IPS-20b (cell line): ENCODE results near the gene RPRD2.

Experiments
- H3K27ac ChIP-seq: one replicate; pipeline ENCODE4 v1.5.1; 2013; ENCODE audit warnings: low read length
- H3K27me3 ChIP-seq: 2 replicates; pipeline ENCODE4 v1.6.1; 2013; ENCODE audit warnings: mild to moderate bottlenecking, low read length, inconsistent platforms; ENCODE audit not compliant: insufficient read depth
- H3K36me3 ChIP-seq: 2 replicates; pipeline ENCODE4 v1.6.1; 2013; ENCODE audit warnings: low read depth, mild to moderate bottlenecking, inconsistent platforms, low read length, moderate library complexity; ENCODE audit not compliant: insufficient read depth
- H3K4me1 ChIP-seq: 2 replicates; pipeline ENCODE4 v1.6.1; 2013; ENCODE audit warnings: mild to moderate bottlenecking, control low read depth, inconsistent platforms, low read length, moderate library complexity; ENCODE audit not compliant: insufficient read depth
- H3K4me3 ChIP-seq: 2 replicates; pipeline ENCODE4 v1.5.1; 2013; ENCODE audit warnings: mild to moderate bottlenecking, low read length, inconsistent platforms
- H3K9ac ChIP-seq: 2 replicates; pipeline ENCODE4 v1.6.1; 2013; ENCODE audit warnings: low read depth, mild to moderate bottlenecking, inconsistent platforms, low read length, moderate library complexity
- H3K9me3 ChIP-seq: 2 replicates; pipeline ENCODE4 v1.6.1; 2013; ENCODE audit warnings: mild to moderate bottlenecking, low read depth, low read length, inconsistent platforms; ENCODE audit not compliant: insufficient read depth

Gene RPRD2

GRCh38 chr1:150420560-150421265 lies 56.8 kb downstream of the RPRD2 start:
- H3K4me1 ChIP-seq: no peaks in the 10 kb centered on the region
- H3K4me3 ChIP-seq: no peak overlapping the region
- no peak overlapping the region for H3K9ac ChIP-seq
- H3K9me3 ChIP-seq: no peaks in the 10 kb centered on the region
- no peaks in the 10 kb centered on the region for H3K27me3 ChIP-seq
- H3K36me3 ChIP-seq: peaks cover 33% of the 10 kb centered on the region
- no peak overlapping the region for H3K27ac ChIP-seq

GRCh38 chr1:150422541-150422940 lies 58.6 kb downstream of the RPRD2 start:
- Histone ChIP-seq H3K4me1 (no peaks in the 10 kb centered on the region), H3K9me3 (no peaks in the 10 kb centered on the region), H3K27me3 (no peaks in the 10 kb centered on the region), H3K4me3 (no peak overlapping the region), H3K36me3 (peaks cover 27% of the 10 kb centered on the region), H3K9ac (no peak overlapping the region), H3K27ac (no peak overlapping the region)

- Histone ChIP-seq H3K36me3 (no peaks in the 10 kb centered on the region), H3K9me3 (no peaks in the 10 kb centered on the region), H3K4me3 (no peak overlapping the region), H3K27ac (no peak overlapping the region), H3K4me1 (peaks cover 6% of the 10 kb centered on the region), H3K9ac (no peak overlapping the region), H3K27me3 (no peaks in the 10 kb centered on the region)
Measured at GRCh38 chr1:150429805-150430204, 65.9 kb downstream of the RPRD2 start.

- no peaks in the 10 kb centered on the region for H3K27me3 ChIP-seq
- no peak overlapping the region for H3K27ac ChIP-seq
- no peaks in the 10 kb centered on the region for H3K9me3 ChIP-seq
- H3K36me3 ChIP-seq: peaks cover 56% of the 10 kb centered on the region
- H3K4me3 ChIP-seq: no peak overlapping the region
- H3K9ac ChIP-seq: no peak overlapping the region
- no peaks in the 10 kb centered on the region for H3K4me1 ChIP-seq
Measured at GRCh38 chr1:150441121-150441520, 77.2 kb downstream of the RPRD2 start.

- H3K9ac ChIP-seq: no peak overlapping the region
- no peak overlapping the region for H3K27ac ChIP-seq
- H3K36me3 ChIP-seq: peaks cover 82% of the 10 kb centered on the region
- no peak overlapping the region for H3K4me3 ChIP-seq
- H3K9me3 ChIP-seq: no peaks in the 10 kb centered on the region
- H3K4me1 ChIP-seq: no peaks in the 10 kb centered on the region
- H3K27me3 ChIP-seq: no peaks in the 10 kb centered on the region
Measured at GRCh38 chr1:150444232-150444631, 80.3 kb downstream of the RPRD2 start.

GRCh38 chr1:150456146-150456647 lies 92.2 kb downstream of the RPRD2 start:
- Histone ChIP-seq H3K4me3 (no peak overlapping the region), H3K9ac (no peak overlapping the region), H3K27ac (no peak overlapping the region), H3K9me3 (no peaks in the 10 kb centered on the region), H3K4me1 (no peaks in the 10 kb centered on the region), H3K36me3 (peaks cover 40% of the 10 kb centered on the region), H3K27me3 (no peaks in the 10 kb centered on the region)

- H3K9ac ChIP-seq: no peak overlapping the region
- H3K4me1 ChIP-seq: no peaks in the 10 kb centered on the region
- H3K36me3 ChIP-seq: peaks cover 63% of the 10 kb centered on the region
- H3K27me3 ChIP-seq: no peaks in the 10 kb centered on the region
- no peaks in the 10 kb centered on the region for H3K9me3 ChIP-seq
- H3K4me3 ChIP-seq: no peak overlapping the region
- H3K27ac ChIP-seq: no peak overlapping the region
Measured at GRCh38 chr1:150464422-150464826, 100.5 kb downstream of the RPRD2 start.

- Histone ChIP-seq H3K4me3 (no peak overlapping the region), H3K9ac (no peak overlapping the region), H3K36me3 (peaks cover 68% of the 10 kb centered on the region), H3K4me1 (peaks cover 3% of the 10 kb centered on the region), H3K27me3 (no peaks in the 10 kb centered on the region), H3K9me3 (no peaks in the 10 kb centered on the region), H3K27ac (no peak overlapping the region)
Measured at GRCh38 chr1:150466964-150467363, 103.0 kb downstream of the RPRD2 start.

- Histone ChIP-seq H3K9me3 (no peaks in the 10 kb centered on the region), H3K27ac (no peak overlapping the region), H3K4me1 (peaks cover 9% of the 10 kb centered on the region), H3K36me3 (peaks cover 80% of the 10 kb centered on the region), H3K4me3 (no peak overlapping the region), H3K9ac (no peak overlapping the region), H3K27me3 (no peaks in the 10 kb centered on the region)
Measured at GRCh38 chr1:150469291-150469690, 105.3 kb downstream of the RPRD2 start.

- H3K36me3 ChIP-seq: peaks cover 52% of the 10 kb centered on the region
- no peaks in the 10 kb centered on the region for H3K27me3 ChIP-seq
- no peak overlapping the region for H3K4me3 ChIP-seq
- H3K9ac ChIP-seq: no peak overlapping the region
- no peak overlapping the region for H3K27ac ChIP-seq
- peaks cover 9% of the 10 kb centered on the region for H3K4me1 ChIP-seq
- no peaks in the 10 kb centered on the region for H3K9me3 ChIP-seq
Measured at GRCh38 chr1:150472601-150473200, 108.8 kb downstream of the RPRD2 start.

- H3K36me3 ChIP-seq: peaks cover 45% of the 10 kb centered on the region
- no peaks in the 10 kb centered on the region for H3K9me3 ChIP-seq
- H3K4me1 ChIP-seq: peaks cover 9% of the 10 kb centered on the region
- no peak overlapping the region for H3K9ac ChIP-seq
- H3K27me3 ChIP-seq: no peaks in the 10 kb centered on the region
- H3K27ac ChIP-seq: no peak overlapping the region
- H3K4me3 ChIP-seq: no peak overlapping the region
Measured at GRCh38 chr1:150473659-150474058, 109.7 kb downstream of the RPRD2 start.

GRCh38 chr1:150474869-150475268 lies 110.9 kb downstream of the RPRD2 start:
- Histone ChIP-seq H3K9me3 (no peaks in the 10 kb centered on the region), H3K9ac (no peak overlapping the region), H3K4me3 (no peak overlapping the region), H3K27me3 (peaks cover 8% of the 10 kb centered on the region), H3K4me1 (peaks cover 9% of the 10 kb centered on the region), H3K27ac (no peak overlapping the region), H3K36me3 (peaks cover 41% of the 10 kb centered on the region)
